Neural cell (in vitro differentiated cells): ENCODE measurements around the gene TMC6. TPM values are rescaled to one million over a fixed set of nuclear protein-coding genes. Genes with fewer than 3 reads are reported as not detected.

Source experiments
- H2AFZ ChIP-seq: fragments of 200-600, 300-800 bp; sonication (generic), shearing (Covaris generic); 2 replicates; pipeline ENCODE4 v1.6.0; 2014; ENCODE audit warnings: low read depth, mild to moderate bottlenecking, antibody characterized with exemption, low read length, moderate library complexity
- H3F3A ChIP-seq: fragments of 200-600 bp; shearing (Covaris generic); 2 replicates; pipeline ENCODE4 v1.6.1; 2016; ENCODE audit warnings: mild to moderate bottlenecking, moderate library complexity, mixed read lengths, antibody characterized with exemption, low read length; ENCODE audit not compliant: insufficient read depth, poor library complexity, severe bottlenecking
- H3K27ac ChIP-seq: fragments of 200-600, 300-800 bp; sonication (generic), shearing (Covaris generic); 2 replicates; pipeline ENCODE4 v1.5.1; 2014; ENCODE audit warnings: mild to moderate bottlenecking, low read length, moderate library complexity
- H3K27me3 ChIP-seq: fragments of 300-800, 200-600 bp; sonication (generic), shearing (Covaris generic); 2 replicates; pipeline ENCODE4 v1.6.0; 2014; ENCODE audit warnings: mild to moderate bottlenecking, low read depth, low read length, moderate library complexity; ENCODE audit not compliant: insufficient read depth
- H3K36me3 ChIP-seq: fragments of 300-800, 200-600 bp; sonication (generic), shearing (Covaris generic); 2 replicates; pipeline ENCODE4 v1.5.1; 2014; ENCODE audit warnings: mild to moderate bottlenecking, antibody characterized with exemption, low read length, moderate library complexity; ENCODE audit not compliant: insufficient read depth
- H3K4me2 ChIP-seq: fragments of 300-800, 200-600 bp; sonication (generic), shearing (Covaris generic); 2 replicates; pipeline ENCODE4 v1.6.0; 2014; ENCODE audit warnings: mild to moderate bottlenecking, low read length
- H3K4me3 ChIP-seq: fragments of 300-800, 200-600 bp; sonication (generic), shearing (Covaris generic); 2 replicates; pipeline ENCODE4 v1.5.1; 2014; ENCODE audit warnings: mild to moderate bottlenecking, low read length, moderate library complexity
- H3K79me2 ChIP-seq: fragments of 200-600 bp; shearing (Covaris generic); replicated peaks from 2 replicates; pipeline ENCODE4 v1.6.0; 2014; ENCODE audit warnings: mild to moderate bottlenecking, low read length, moderate library complexity; ENCODE audit not compliant: insufficient read depth
- H3K9ac ChIP-seq: fragments of 300-800, 200-600 bp; sonication (generic), shearing (Covaris generic); 2 replicates; pipeline ENCODE4 v1.6.1; 2016; ENCODE audit warnings: mild to moderate bottlenecking, low read length, mixed read lengths
- H3K9me2 ChIP-seq: fragments of 200-600 bp; shearing (Covaris generic); 2 replicates; pipeline ENCODE4 v1.6.1; 2016; ENCODE audit warnings: mild to moderate bottlenecking, low read length, mixed read lengths; ENCODE audit not compliant: insufficient read depth
- H3K9me3 ChIP-seq: fragments of 200-600, 300-800 bp; sonication (generic), shearing (Covaris generic); 2 replicates; pipeline ENCODE4 v1.6.1; 2016; ENCODE audit warnings: mild to moderate bottlenecking, mixed run types, low read length, moderate library complexity, mixed read lengths
- H4K20me1 ChIP-seq: fragments of 200-600 bp; shearing (Covaris generic); 2 replicates; pipeline ENCODE4 v1.6.1; 2016; ENCODE audit warnings: mild to moderate bottlenecking, mixed run types; ENCODE audit not compliant: insufficient read depth
- CTCF ChIP-seq: fragments of 450-650 bp; IDR thresholded peaks from 2 replicates; pipeline ENCODE4 v1.5.1; 2014; ENCODE audit warnings: antibody characterized with exemption, mild to moderate bottlenecking, moderate library complexity; ENCODE audit not compliant: poor library complexity, severe bottlenecking
- EP300 ChIP-seq: fragments of 450-650 bp; conservative IDR thresholded peaks from 2 replicates; pipeline ENCODE4 v1.6.1; 2014; ENCODE audit warnings: antibody characterized with exemption, mild to moderate bottlenecking, moderate library complexity; ENCODE audit not compliant: poor library complexity, severe bottlenecking
- EZH2 ChIP-seq: fragments of 200-600, 300-800 bp; shearing (Covaris generic), sonication (generic); IDR thresholded peaks from 2 replicates; pipeline ENCODE4 v1.6.1; 2014; ENCODE audit warnings: antibody characterized with exemption, low read length, borderline replicate concordance, mild to moderate bottlenecking; ENCODE audit not compliant: insufficient read depth, poor library complexity, severe bottlenecking
- MXI1 ChIP-seq: fragments of 450-650 bp; conservative IDR thresholded peaks from 2 replicates; pipeline ENCODE4 v1.6.1; 2014; ENCODE audit warnings: antibody characterized with exemption, mild to moderate bottlenecking; ENCODE audit not compliant: poor library complexity, severe bottlenecking
- POLR2AphosphoS5 ChIP-seq: IDR thresholded peaks from 2 replicates; pipeline ENCODE4 v1.6.1; 2012
- RAD21 ChIP-seq: fragments of 450-650 bp; conservative IDR thresholded peaks from 2 replicates; pipeline ENCODE4 v1.6.1; 2014; ENCODE audit warnings: antibody characterized with exemption, mild to moderate bottlenecking, moderate library complexity
- REST ChIP-seq: IDR thresholded peaks from 2 replicates; pipeline ENCODE4 v1.6.1; 2012; ENCODE audit warnings: borderline replicate concordance
- SMC3 ChIP-seq: fragments of 450-650 bp; conservative IDR thresholded peaks from 2 replicates; pipeline ENCODE4 v1.6.1; 2014; ENCODE audit warnings: antibody characterized with exemption, mild to moderate bottlenecking, moderate library complexity; ENCODE audit not compliant: poor library complexity
- TAF1 ChIP-seq: IDR thresholded peaks from 2 replicates; pipeline ENCODE4 v1.6.1; 2012; ENCODE audit warnings: low read depth
- polyA minus RNA-seq: library from RNA; depleted of rRNA, polyadenylated mRNA; stranded (reverse); fragments of >200 nt; gene quantifications from 2 replicates; pipeline ENCODE4 v1.2.3, GENCODE V29; 2014
- polyA plus RNA-seq: library from polyadenylated mRNA; depleted of rRNA; stranded (reverse); fragments of >200 nt; gene quantifications from 2 replicates; pipeline ENCODE4 v1.2.3, GENCODE V29; 2014

The TMC6 gene
- polyA plus RNA-seq (0.16 TPM in 1 of 2 replicates, not detected in the other), polyA minus RNA-seq (0.58 TPM in 1 of 2 replicates, not detected in the other)

GRCh38 chr17:78128551-78129350 is at the start of gene TMC6:
TMC6 (minus strand) TSS chr17:78128755; CDS start chr17:78126832, 1,923 bp downstream.
- no peaks in the 10 kb centered on the region for H3K9me2 ChIP-seq
- peaks cover 54% of the 10 kb centered on the region for H3K27me3 ChIP-seq
- no peak within 1 kb of the TSS for H2AFZ ChIP-seq
- no peaks in the 10 kb centered on the region for H3K79me2 ChIP-seq
- H3K4me3 ChIP-seq, result peak within 1 kb of the TSS; percentile 64
- no peak within 1 kb of the TSS for H3K9ac ChIP-seq
- H4K20me1 ChIP-seq, result no peaks in the 10 kb centered on the region
- no peak within 1 kb of the TSS for H3K27ac ChIP-seq
- TF ChIP-seq REST, result no peak
- TF ChIP-seq CTCF, result no peak
- no peak for TF ChIP-seq RAD21
- no peak for TF ChIP-seq POLR2AphosphoS5
- no peak for TF ChIP-seq MXI1
- no peak for TF ChIP-seq TAF1
- no peak for TF ChIP-seq EZH2
- TF ChIP-seq SMC3, result no peak
- TF ChIP-seq EP300, result no peak
- H3K36me3 ChIP-seq, result no peaks in the 10 kb centered on the region
- no peaks in the 10 kb centered on the region for H3K9me3 ChIP-seq
- H3F3A ChIP-seq, result no peaks in the 10 kb centered on the region
- no peak within 1 kb of the TSS for H3K4me2 ChIP-seq

GRCh38 chr17:78176548-78177025 is 48.0 kb upstream of the TMC6 start:
- H3F3A ChIP-seq, result no peaks in the 10 kb centered on the region
- no peak overlapping the region for H3K4me2 ChIP-seq
- no peak overlapping the region for H3K4me3 ChIP-seq
- H3K36me3 ChIP-seq, result no peaks in the 10 kb centered on the region
- H3K27me3 ChIP-seq, result no peaks in the 10 kb centered on the region
- no peaks in the 10 kb centered on the region for H3K9me3 ChIP-seq
- H3K9me2 ChIP-seq, result no peaks in the 10 kb centered on the region
- TF ChIP-seq REST (no peak), RAD21 (no peak), EZH2 (no peak), EP300 (no peak), CTCF (peak; percentile 64)
- no peaks in the 10 kb centered on the region for H3K79me2 ChIP-seq
- no peak overlapping the region for H3K9ac ChIP-seq
- H2AFZ ChIP-seq, result no peak overlapping the region
- H4K20me1 ChIP-seq, result no peaks in the 10 kb centered on the region
- H3K27ac ChIP-seq, result no peak overlapping the region
